Peyer's patch (tissue), 4 donors: ENCODE data around the gene MAST4. TPM values are rescaled to one million over a fixed set of nuclear protein-coding genes. Genes with fewer than 3 reads are reported as not detected.

Experiments used
- DNase-seq, 3 donors: peaks; one replicate each; pipeline ENCODE4 v3.0.0-alpha.2; 2017 to 2019
- H3K27ac ChIP-seq, 4 donors: fragments of 200-600 bp; sonication (generic); one replicate each; pipeline ENCODE4 v1.5.1; 2016 to 2019
- H3K27me3 ChIP-seq, 2 donors: fragments of 200-600 bp; sonication (generic); one replicate each; pipeline ENCODE4 v1.5.1; 2019
- H3K36me3 ChIP-seq, 3 donors: fragments of 200-600 bp; sonication (generic); one replicate each; pipeline ENCODE4 v1.5.1; 2016 to 2019
- H3K4me1 ChIP-seq, 4 donors: fragments of 200-600 bp; sonication (generic); one replicate each; pipeline ENCODE4 v1.5.1; 2016 to 2019
- H3K4me3 ChIP-seq, 4 donors: fragments of 200-600 bp; sonication (generic); 1 replicate in 3 of 4; 2 replicates in 1 of 4; pipeline ENCODE4 v1.5.1; 2016 to 2019; ENCODE audit warnings: mild to moderate bottlenecking in 1 of 4
- H3K9me3 ChIP-seq, 4 donors: fragments of 200-600 bp; sonication (generic); one replicate each; pipeline ENCODE4 v1.5.1; 2016 to 2019; ENCODE audit warnings: mild to moderate bottlenecking in 1 of 4
- CTCF ChIP-seq, 6 experiments: fragments of 450-650 bp in 4 of 6; fragments of 200-600 bp in 2 of 6; sonication (generic) in 1 of 6; IDR thresholded peaks; one replicate each; pipeline ENCODE4 v1.5.1; 2017 to 2019; ENCODE audit warnings: antibody characterized with exemption in 6 of 6, mild to moderate bottlenecking in 3 of 6, moderate library complexity in 1 of 6
- POLR2A ChIP-seq, 2 donors: fragments of 450-650 bp; IDR thresholded peaks; one replicate each; pipeline ENCODE4 v1.5.1; 2017; ENCODE audit warnings: antibody characterized with exemption in 2 of 2, mild to moderate bottlenecking in 2 of 2, moderate library complexity in 2 of 2
- total RNA-seq, 4 donors: library from RNA; depleted of rRNA; stranded (reverse); fragments of >200 nt; gene quantifications; one replicate each; pipeline ENCODE4 v1.1.0, GENCODE V29; 2016

Gene MAST4
- total RNA-seq, 4 donors from 2014 or later = 20.2 to 23.1 (median 21.4) TPM

GRCh38 chr5:67143549-67143948 lies 547.4 kb downstream of the MAST4 start:
- Histone ChIP-seq H3K36me3 (peaks cover 0 to 30% (median 0%) of the 10 kb centered on the region in 3 donors), H3K27me3 (no peaks in the 10 kb centered on the region), H3K4me1 (no peaks in the 10 kb centered on the region), H3K4me3 (no peak overlapping the region), H3K9me3 (no peaks in the 10 kb centered on the region), H3K27ac (no peak overlapping the region)
- DNase-seq = no peak
- no peak for TF ChIP-seq POLR2A (IDR thresholded peaks at IDR 0.05)
- no peak for TF ChIP-seq CTCF (IDR thresholded peaks at IDR 0.05)

DNA sequence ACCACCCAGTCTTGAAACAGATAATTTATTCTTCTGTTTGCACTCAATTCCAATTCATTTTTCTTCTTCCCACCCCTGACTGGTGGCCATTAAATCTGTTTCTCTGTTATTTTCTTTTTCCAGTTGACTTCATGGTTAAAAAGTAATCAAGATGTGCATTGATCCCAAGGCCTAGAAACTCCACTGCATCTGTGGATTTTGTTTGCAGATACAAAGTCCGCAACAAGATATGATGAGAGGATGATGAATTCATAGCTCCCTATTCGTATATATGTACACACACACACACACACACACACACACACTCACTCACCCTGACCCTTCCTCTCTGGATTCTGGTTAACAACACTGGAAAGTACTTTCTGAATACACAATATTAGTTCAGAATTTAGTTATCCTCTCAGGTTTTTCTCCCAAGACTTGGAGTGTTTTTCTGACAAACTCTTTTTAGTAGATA lies 548.0 kb downstream of the MAST4 start:
- H3K4me3 ChIP-seq = no peak overlapping the region
- TF ChIP-seq POLR2A (IDR thresholded peaks at IDR 0.05) (no peak), CTCF (IDR thresholded peaks at IDR 0.05) (no peak)
- no peaks in the 10 kb centered on the region for H3K27me3 ChIP-seq
- no peaks in the 10 kb centered on the region for H3K4me1 ChIP-seq
- no peaks in the 10 kb centered on the region for H3K9me3 ChIP-seq
- H3K27ac ChIP-seq = no peak overlapping the region
- no peak for DNase-seq
- H3K36me3 ChIP-seq = peaks cover 0 to 30% (median 0%) of the 10 kb centered on the region in 3 donors

GRCh38 chr5:67146574-67146973 lies 550.4 kb downstream of the MAST4 start:
- no peaks in the 10 kb centered on the region for H3K27me3 ChIP-seq
- no peaks in the 10 kb centered on the region for H3K9me3 ChIP-seq
- no peak for DNase-seq
- peaks cover 0 to 34% (median 0%) of the 10 kb centered on the region in 3 donors for H3K36me3 ChIP-seq
- no peaks in the 10 kb centered on the region for H3K4me1 ChIP-seq
- TF ChIP-seq CTCF (IDR thresholded peaks at IDR 0.05) = no peak
- no peak for TF ChIP-seq POLR2A (IDR thresholded peaks at IDR 0.05)
- H3K4me3 ChIP-seq = no peak overlapping the region
- H3K27ac ChIP-seq = no peak overlapping the region

- no peak for DNase-seq
- TF ChIP-seq CTCF (IDR thresholded peaks at IDR 0.05) (no peak), POLR2A (IDR thresholded peaks at IDR 0.05) (no peak)
- H3K4me1 ChIP-seq = no peaks in the 10 kb centered on the region
- no peaks in the 10 kb centered on the region for H3K27me3 ChIP-seq
- peaks cover 0 to 30% (median 0%) of the 10 kb centered on the region in 3 donors for H3K36me3 ChIP-seq
- H3K27ac ChIP-seq = no peak overlapping the region
- H3K9me3 ChIP-seq = no peaks in the 10 kb centered on the region
- no peak overlapping the region for H3K4me3 ChIP-seq
Measured at GRCh38 chr5:67146981-67147380, 550.8 kb downstream of the MAST4 start.

DNA sequence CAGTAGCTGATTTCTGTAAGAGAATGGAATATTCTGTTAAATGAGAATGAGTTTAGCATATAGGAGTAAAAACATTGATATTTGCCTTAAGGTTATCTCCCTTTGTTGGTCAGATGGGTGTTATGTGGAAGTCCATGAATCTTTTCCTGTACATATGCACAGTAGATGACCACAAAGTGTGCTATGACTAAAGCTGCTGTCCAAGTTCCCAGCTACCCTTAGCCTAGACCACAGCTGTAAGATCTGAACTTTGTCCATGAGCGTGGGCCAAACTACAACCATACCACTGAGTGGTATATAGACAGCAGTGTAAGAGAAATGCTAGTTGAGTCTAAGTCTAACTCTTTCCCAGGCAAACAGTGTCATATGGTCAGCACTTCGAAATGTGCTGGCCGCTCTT lies 551.6 kb downstream of the MAST4 start:
- no peak for TF ChIP-seq POLR2A (IDR thresholded peaks at IDR 0.05)
- no peak for TF ChIP-seq CTCF (IDR thresholded peaks at IDR 0.05)
- Histone ChIP-seq H3K9me3 (no peaks in the 10 kb centered on the region), H3K4me3 (no peak overlapping the region), H3K27me3 (no peaks in the 10 kb centered on the region), H3K36me3 (peaks cover 0 to 28% (median 0%) of the 10 kb centered on the region in 3 donors), H3K27ac (no peak overlapping the region), H3K4me1 (no peaks in the 10 kb centered on the region)
- DNase-seq = no peak
